T-cell (primary cell): ENCODE results near the gene SHROOM3. TPM values are rescaled to one million over a fixed set of nuclear protein-coding genes. Genes with fewer than 3 reads are reported as not detected.

Experiments used
- ATAC-seq, 4 experiments: fragments of 200-7000 bp in 3 of 4; fragments of 150-1000 bp in 1 of 4; cut with Tn5 transposase; replicated peaks in 1 of 4; 1 replicate in 3 of 4; 2 replicates in 1 of 4; pipeline ENCODE4 v1.10.0; 2021; ENCODE audit warnings: moderate library complexity in 3 of 4, mild to moderate bottlenecking in 2 of 4, moderate number of reproducible peaks in 1 of 4
- CTCF ChIA-PET, 2 donors: fragments of 300-600 bp; sonication (Branson Sonifier 250); formaldehyde crosslinking; loops; one replicate each; lab custom pipeline; 2022; ENCODE audit warnings: antibody characterized with exemption in 2 of 2; lab: Charles Lee
- POLR2A ChIA-PET, 2 donors: fragments of 300-600 bp; sonication (Branson Sonifier 250); formaldehyde crosslinking; loops; one replicate each; lab custom pipeline; 2022; ENCODE audit warnings: antibody characterized with exemption in 2 of 2; lab: Charles Lee
- DNase-seq, 35 experiments: peaks; one replicate each; pipeline versions ENCODE4 v3.0.0 to v3.0.0-alpha.2; 2013 to 2023
- H3K27ac ChIP-seq: one replicate; pipeline ENCODE4 v1.5.1; 2013; ENCODE audit warnings: low read length
- H3K27me3 ChIP-seq, 2 experiments: replicated peaks in 1 of 2; 1 replicate in 1 of 2; 2 replicates in 1 of 2; pipeline versions ENCODE4 v1.6.1 to v1.7.0; 2013; ENCODE audit warnings: low read length in 1 of 2, mixed read lengths in 1 of 2; ENCODE audit not compliant: control insufficient read depth in 2 of 2, insufficient read depth in 2 of 2; ENCODE audit errors: extremely low read depth in 1 of 2
- H3K36me3 ChIP-seq, 2 donors: 1 replicate in 1 of 2; 2 replicates in 1 of 2; pipeline versions ENCODE4 v1.6.1 to v1.7.0; 2013; ENCODE audit warnings: low read length in 1 of 2; ENCODE audit not compliant: control insufficient read depth in 2 of 2, insufficient read depth in 1 of 2; ENCODE audit errors: extremely low read depth in 1 of 2
- H3K4me1 ChIP-seq, 2 experiments: 1 replicate in 1 of 2; 2 replicates in 1 of 2; pipeline versions ENCODE4 v1.6.1 to v1.7.0; 2013; ENCODE audit warnings: low read length in 2 of 2, mixed read lengths in 1 of 2; ENCODE audit not compliant: insufficient read depth in 2 of 2, control insufficient read depth in 1 of 2; ENCODE audit errors: extremely low read depth in 1 of 2
- H3K4me3 ChIP-seq, 2 donors: 1 replicate in 1 of 2; 2 replicates in 1 of 2; pipeline versions ENCODE4 v1.5.1 to v1.7.0; 2013; ENCODE audit warnings: mild to moderate bottlenecking in 2 of 2, low read length in 1 of 2, moderate library complexity in 1 of 2; ENCODE audit not compliant: control insufficient read depth in 1 of 2; ENCODE audit errors: extremely low read depth in 1 of 2
- H3K9me3 ChIP-seq: 2 replicates; pipeline ENCODE4 v1.7.0; 2013
- H3K27ac Mint-ChIP-seq, 2 donors: one replicate each; pipeline ENCODE4 v1.8.0; 2020 to 2021; ENCODE audit warnings: mild to moderate bottlenecking in 2 of 2, mixed read lengths in 2 of 2
- H3K27me3 Mint-ChIP-seq, 2 donors: one replicate each; pipeline ENCODE4 v1.8.0; 2021 to 2022; ENCODE audit warnings: mixed read lengths in 2 of 2
- H3K36me3 Mint-ChIP-seq: one replicate; pipeline ENCODE4 v1.8.0; 2021; ENCODE audit warnings: mixed read lengths
- H3K4me1 Mint-ChIP-seq, 3 donors: one replicate each; pipeline ENCODE4 v1.8.0; 2020 to 2022; ENCODE audit warnings: mixed read lengths in 3 of 3, mild to moderate bottlenecking in 1 of 3
- H3K4me3 Mint-ChIP-seq, 3 donors: one replicate each; pipeline ENCODE4 v1.8.0; 2020 to 2022; ENCODE audit warnings: mild to moderate bottlenecking in 3 of 3, mixed read lengths in 3 of 3, moderate library complexity in 3 of 3
- H3K9me3 Mint-ChIP-seq, 3 donors: one replicate each; pipeline ENCODE4 v1.8.0; 2020 to 2022; ENCODE audit warnings: mixed read lengths in 3 of 3
- WGBS: methylation state at CpG from one replicate; pipeline ENCODE4 v1.1.5; 2013; ENCODE audit warnings: missing lambda C conversion rate; ENCODE audit not compliant: insufficient coverage; 5-methylcytosine and 5-hydroxymethylcytosine counted together
- total RNA-seq, 35 experiments: library from RNA in 6 of 35; stranded (reverse) in 6 of 35; fragments of 120-200 nt in 1 of 35; gene quantifications; one replicate each; pipeline versions ENCODE4 v1.2.1 to v1.2.4 and lab custom pipeline; 2013 to 2026

SHROOM3 gene
- total RNA-seq, 5 donors from 2014 or later (not counting 1 experiment from before 2014, with no cell fraction given): 0.22 to 1.1 (median 0.33) TPM; not detected in 2

GRCh38 chr4:76654791-76655190 is 219.8 kb downstream of the SHROOM3 start:
- H3K36me3 ChIP-seq: no peaks in the 10 kb centered on the region
- no peaks in the 10 kb centered on the region for H3K4me1 ChIP-seq
- no peaks in the 10 kb centered on the region for H3K36me3 Mint-ChIP-seq
- POLR2A ChIA-PET: no interaction called here
- DNase-seq: no peak
- CTCF ChIA-PET: no interaction called here
- no peak overlapping the region for H3K27ac ChIP-seq
- no peaks in the 10 kb centered on the region for H3K9me3 Mint-ChIP-seq
- H3K4me1 Mint-ChIP-seq: no peaks in the 10 kb centered on the region
- H3K27ac Mint-ChIP-seq: no peak overlapping the region
- no peak overlapping the region for H3K4me3 ChIP-seq
- no peaks in the 10 kb centered on the region for H3K9me3 ChIP-seq
- H3K27me3 Mint-ChIP-seq: peaks cover 0 to 19% of the 10 kb centered on the region in 2 donors
- peaks cover 0 to 1% of the 10 kb centered on the region in 2 experiments for H3K27me3 ChIP-seq
- no peak for ATAC-seq
- no peak overlapping the region for H3K4me3 Mint-ChIP-seq

- H3K27ac ChIP-seq: no peak overlapping the region
- no peaks in the 10 kb centered on the region for H3K4me1 Mint-ChIP-seq
- H3K4me3 ChIP-seq: no peak overlapping the region
- no peaks in the 10 kb centered on the region for H3K9me3 ChIP-seq
- POLR2A ChIA-PET: no interaction called here
- H3K27ac Mint-ChIP-seq: no peak overlapping the region
- no peak for ATAC-seq
- H3K9me3 Mint-ChIP-seq: no peaks in the 10 kb centered on the region
- H3K4me1 ChIP-seq: no peaks in the 10 kb centered on the region
- H3K4me3 Mint-ChIP-seq: no peak overlapping the region
- CTCF ChIA-PET: interaction anchor here in 1 of 2 donors (0.6 kb wide), 1 partner anchor 36 kb away, joined by 3 read pairs; no protein-coding TSS in a partner anchor
- H3K36me3 ChIP-seq: no peaks in the 10 kb centered on the region
- H3K27me3 Mint-ChIP-seq: peaks cover 2 to 16% of the 10 kb centered on the region in 2 donors
- peaks cover 0 to 3% of the 10 kb centered on the region in 2 experiments for H3K27me3 ChIP-seq
- no peaks in the 10 kb centered on the region for H3K36me3 Mint-ChIP-seq
- WGBS: 50% methylated on average over 1 of the region's 6 CpGs
- DNase-seq: no peak
These were observed 220.8 kb downstream of the SHROOM3 start for GRCh38 chr4:76655566-76656479.

- Mint-ChIP-seq H3K9me3 (no peaks in the 10 kb centered on the region), H3K4me1 (no peaks in the 10 kb centered on the region), H3K4me3 (no peak overlapping the region), H3K36me3 (no peaks in the 10 kb centered on the region), H3K27me3 (peaks cover 2 to 17% of the 10 kb centered on the region in 2 donors), H3K27ac (no peak overlapping the region)
- 100% methylated on average over 1 of the region's 2 CpGs for WGBS
- H3K4me3 ChIP-seq: no peak overlapping the region
- no peaks in the 10 kb centered on the region for H3K4me1 ChIP-seq
- DNase-seq (no peak), ATAC-seq (no peak)
- peaks cover 0 to 3% of the 10 kb centered on the region in 2 experiments for H3K27me3 ChIP-seq
- POLR2A ChIA-PET: no interaction called here
- CTCF ChIA-PET: no interaction called here
- no peaks in the 10 kb centered on the region for H3K36me3 ChIP-seq
- H3K27ac ChIP-seq: no peak overlapping the region
- no peaks in the 10 kb centered on the region for H3K9me3 ChIP-seq
These were observed 222.4 kb downstream of the SHROOM3 start for GRCh38 chr4:76657443-76657842.

DNA sequence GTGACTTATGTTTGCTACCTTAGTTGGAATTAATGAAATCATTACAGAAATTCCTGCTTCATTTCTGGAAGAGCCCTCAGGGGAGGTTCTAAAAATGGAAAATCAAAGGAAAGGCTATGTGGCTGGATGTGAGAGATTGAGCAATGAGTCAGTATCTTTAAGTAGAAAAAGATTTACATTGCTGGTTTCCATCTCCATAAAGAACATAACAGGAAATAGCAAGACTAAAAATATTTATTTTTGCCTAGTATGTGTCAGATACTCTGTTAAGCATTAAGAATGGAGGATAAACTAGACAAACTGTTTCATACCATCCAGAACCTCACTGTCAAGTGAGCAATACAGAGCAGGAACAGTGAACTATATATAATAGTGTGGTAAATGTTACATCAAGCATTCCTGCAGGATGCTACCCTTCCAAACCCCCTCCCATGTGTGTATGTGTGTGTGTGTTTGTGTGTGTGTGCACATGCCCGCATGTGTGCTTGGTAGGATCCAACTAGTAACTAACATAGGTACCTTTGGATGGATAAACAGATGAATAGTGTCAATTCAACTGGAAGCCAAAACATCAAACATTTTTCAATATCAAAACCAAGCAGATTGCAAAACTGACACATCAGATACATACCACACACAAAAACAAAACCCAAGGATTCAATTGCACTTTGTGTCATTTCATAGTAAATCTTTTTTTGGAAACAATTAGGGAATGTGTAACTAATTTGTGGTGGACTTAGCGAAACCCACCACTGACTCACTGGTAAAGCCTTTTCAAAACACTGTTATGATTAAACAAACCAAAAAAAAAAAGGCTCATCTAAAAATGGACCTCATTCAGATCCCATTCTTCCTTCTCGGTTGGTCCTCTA is 223.4 kb downstream of the SHROOM3 start:
- Histone ChIP-seq H3K9me3 (no peaks in the 10 kb centered on the region), H3K27ac (no peak overlapping the region), H3K27me3 (peaks cover 0 to 6% of the 10 kb centered on the region in 2 experiments), H3K4me1 (no peaks in the 10 kb centered on the region), H3K36me3 (no peaks in the 10 kb centered on the region), H3K4me3 (no peak overlapping the region)
- no peak for ATAC-seq
- DNase-seq: no peak
- WGBS: 100% methylated on average over 1 of the region's 3 CpGs
- no peaks in the 10 kb centered on the region for H3K36me3 Mint-ChIP-seq
- no peaks in the 10 kb centered on the region for H3K4me1 Mint-ChIP-seq
- no peak overlapping the region for H3K4me3 Mint-ChIP-seq
- ChIA-PET CTCF (no interaction called here), POLR2A (no interaction called here)
- peaks cover 2 to 19% of the 10 kb centered on the region in 2 donors for H3K27me3 Mint-ChIP-seq
- H3K27ac Mint-ChIP-seq: no peak overlapping the region
- no peaks in the 10 kb centered on the region for H3K9me3 Mint-ChIP-seq

DNA sequence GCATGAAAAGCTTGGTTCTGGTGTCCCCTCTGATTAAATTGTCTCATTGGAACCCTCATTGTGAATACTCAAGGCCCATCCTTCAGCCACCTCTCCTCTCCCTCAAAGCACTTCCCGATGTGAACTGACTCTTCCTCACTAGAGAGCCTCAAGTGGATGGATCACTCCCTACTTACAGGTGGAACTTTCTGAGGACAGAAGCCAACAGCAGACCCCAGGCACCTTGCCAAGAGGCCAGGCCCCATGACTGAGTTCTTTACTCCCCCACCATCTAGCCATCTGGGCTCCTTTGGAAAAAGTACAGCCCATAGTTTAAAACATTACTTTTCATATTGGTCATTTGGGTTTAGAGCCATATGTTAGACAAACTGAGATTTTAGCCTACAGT is 224.1 kb downstream of the SHROOM3 start:
- POLR2A ChIA-PET: no interaction called here
- ATAC-seq: no peak
- peaks cover 2 to 15% of the 10 kb centered on the region in 2 donors for H3K27me3 Mint-ChIP-seq
- Histone ChIP-seq H3K4me3 (no peak overlapping the region), H3K27ac (no peak overlapping the region), H3K9me3 (no peaks in the 10 kb centered on the region), H3K36me3 (no peaks in the 10 kb centered on the region), H3K27me3 (peaks cover 0 to 6% of the 10 kb centered on the region in 2 experiments), H3K4me1 (no peaks in the 10 kb centered on the region)
- DNase-seq: no peak
- H3K4me3 Mint-ChIP-seq: no peak overlapping the region
- WGBS: 83% methylated on average over 1 of the region's 1 CpG
- no peaks in the 10 kb centered on the region for H3K9me3 Mint-ChIP-seq
- H3K27ac Mint-ChIP-seq: no peak overlapping the region
- H3K4me1 Mint-ChIP-seq: no peaks in the 10 kb centered on the region
- no peaks in the 10 kb centered on the region for H3K36me3 Mint-ChIP-seq
- CTCF ChIA-PET: no interaction called here

GRCh38 chr4:76663824-76664223 is 228.8 kb downstream of the SHROOM3 start:
- peaks cover 4 to 7% of the 10 kb centered on the region in 2 donors for H3K27me3 Mint-ChIP-seq
- Histone ChIP-seq H3K27ac (no peak overlapping the region), H3K4me1 (no peaks in the 10 kb centered on the region), H3K27me3 (peaks cover 0 to 6% of the 10 kb centered on the region in 2 experiments), H3K9me3 (no peaks in the 10 kb centered on the region), H3K36me3 (no peaks in the 10 kb centered on the region), H3K4me3 (no peak overlapping the region)
- ChIA-PET CTCF (interaction anchor here in 1 of 2 donors (0.6 kb wide), 1 partner anchor 858 kb away, joined by 4 read pairs; no protein-coding TSS in a partner anchor), POLR2A (interaction anchor here (0.5 to 0.6 kb wide), 2 partner anchors 48 to 80 kb away, joined by 3 read pairs; no protein-coding TSS in a partner anchor)
- H3K27ac Mint-ChIP-seq: no peak overlapping the region
- H3K9me3 Mint-ChIP-seq: no peaks in the 10 kb centered on the region
- ATAC-seq (no peak), DNase-seq (no peak)
- H3K36me3 Mint-ChIP-seq: no peaks in the 10 kb centered on the region
- no peaks in the 10 kb centered on the region for H3K4me1 Mint-ChIP-seq
- no peak overlapping the region for H3K4me3 Mint-ChIP-seq
- WGBS: no CpG with 5 or more reads among the region's 1 CpG
